ENCODE data around the gene RFC4.
"Not testable (repeated sequence)": the region's sequence is repeated elsewhere in the genome, so short reads cannot be mapped to it uniquely, and the experiment has no call there.

RFC4 gene, protein sequence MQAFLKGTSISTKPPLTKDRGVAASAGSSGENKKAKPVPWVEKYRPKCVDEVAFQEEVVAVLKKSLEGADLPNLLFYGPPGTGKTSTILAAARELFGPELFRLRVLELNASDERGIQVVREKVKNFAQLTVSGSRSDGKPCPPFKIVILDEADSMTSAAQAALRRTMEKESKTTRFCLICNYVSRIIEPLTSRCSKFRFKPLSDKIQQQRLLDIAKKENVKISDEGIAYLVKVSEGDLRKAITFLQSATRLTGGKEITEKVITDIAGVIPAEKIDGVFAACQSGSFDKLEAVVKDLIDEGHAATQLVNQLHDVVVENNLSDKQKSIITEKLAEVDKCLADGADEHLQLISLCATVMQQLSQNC

GRCh38 chr3:186806089-186807055, at the start of gene RFC4:
Gene RFC4, minus strand, starts transcription at chr3:186806482. Its CDS starts 1,769 bp downstream, at chr3:186804713.
- DNase-seq (ENCODE audit: low spot score), result peak; percentile 91

GRCh38 chr3:186854954-186855353, 48.7 kb upstream of the RFC4 start:
- DNase-seq (ENCODE audit: low spot score), result no peak

- DNase-seq (ENCODE audit: low spot score), result no peak
Measured at GRCh38 chr3:186854146-186854545, 47.9 kb upstream of the RFC4 start.

- no peak for DNase-seq (ENCODE audit: low spot score)
Measured at GRCh38 chr3:186852994-186853393, 46.7 kb upstream of the RFC4 start.

DNA sequence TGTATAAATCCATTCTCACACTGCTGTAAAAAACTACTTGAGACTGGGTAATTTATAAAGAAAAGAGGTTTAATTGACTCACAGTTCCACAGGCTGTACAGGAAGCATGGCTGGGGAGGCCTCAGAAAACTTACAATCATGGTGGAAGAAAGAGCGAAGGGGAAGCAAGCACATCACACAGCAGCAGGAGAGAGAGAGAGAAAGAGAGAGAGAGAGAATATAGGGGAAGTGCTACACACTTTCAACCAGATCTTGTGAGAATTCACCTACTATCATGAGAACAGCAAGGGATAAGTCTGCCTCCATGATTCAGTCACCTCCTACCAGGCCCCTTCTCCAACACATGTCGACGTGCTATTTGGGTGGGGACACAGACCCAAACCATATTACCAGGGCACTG, 45.6 kb upstream of the RFC4 start:
- not testable (repeated sequence) for DNase-seq (ENCODE audit: low spot score)

- DNase-seq (ENCODE audit: low spot score), result no peak
Measured at GRCh38 chr3:186849374-186849975, 43.2 kb upstream of the RFC4 start.

- no peak for DNase-seq (ENCODE audit: low spot score)
Measured at GRCh38 chr3:186847437-186847836, 41.2 kb upstream of the RFC4 start.

DNA sequence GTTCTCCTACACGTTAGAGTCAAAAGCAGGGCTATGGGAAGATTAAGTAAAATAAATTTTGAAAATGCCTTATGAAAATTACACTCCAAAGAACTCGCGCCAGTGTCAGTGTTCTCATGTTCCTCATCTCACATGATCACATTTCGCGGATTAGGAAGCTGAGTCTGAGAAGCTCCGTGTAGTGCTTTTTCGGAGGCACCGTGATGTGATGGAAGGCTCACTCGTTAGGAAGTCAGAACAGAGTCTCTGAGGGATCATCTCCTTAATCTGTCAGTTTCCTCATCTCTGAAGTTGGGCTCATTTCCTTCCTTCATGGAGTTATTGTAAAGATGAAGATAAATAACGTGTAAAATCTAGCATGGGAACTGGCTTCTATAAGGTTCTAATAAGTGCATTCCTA, 39.5 kb upstream of the RFC4 start:
- no peak for DNase-seq (ENCODE audit: low spot score)

DNA sequence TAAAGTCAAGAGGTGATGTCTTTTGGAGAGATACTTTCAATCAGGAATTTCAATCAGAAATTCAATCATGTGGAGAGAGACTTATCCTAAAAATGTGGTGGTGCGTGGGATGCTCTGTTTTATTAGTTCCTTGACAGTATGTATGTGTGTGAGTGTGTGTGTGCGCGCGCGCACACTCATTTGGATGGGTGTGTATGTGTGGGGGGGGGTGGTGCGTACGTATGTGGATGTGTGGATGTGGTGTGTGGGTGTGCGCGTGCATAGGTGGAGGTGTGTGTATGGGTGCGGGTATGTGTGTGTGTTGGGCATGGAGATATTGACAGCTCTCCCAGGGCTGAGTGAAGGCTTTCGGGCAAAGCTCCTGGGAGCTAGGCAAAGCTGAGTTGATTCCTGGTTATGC, 38.6 kb upstream of the RFC4 start:
- no peak for DNase-seq (ENCODE audit: low spot score)

DNA sequence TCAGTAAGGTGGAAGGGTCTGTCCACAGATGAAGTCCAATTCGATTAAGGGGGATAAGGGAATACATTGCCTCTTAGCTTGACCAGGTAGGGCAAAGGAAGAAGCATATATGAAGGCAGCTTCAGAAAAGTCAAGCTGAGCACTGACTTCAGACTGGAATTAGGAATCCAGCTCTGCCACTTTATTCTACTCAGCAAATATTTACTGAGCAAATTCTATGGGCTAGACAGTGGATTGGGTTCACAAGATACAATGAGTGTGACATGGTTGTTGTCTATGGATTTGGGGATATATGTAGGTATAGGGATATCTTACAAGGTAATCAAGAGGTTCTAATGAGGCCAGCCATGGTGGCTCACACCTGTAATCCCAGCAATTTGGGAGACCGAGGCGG, 36.8 kb upstream of the RFC4 start:
- no peak for DNase-seq (ENCODE audit: low spot score)

DNA sequence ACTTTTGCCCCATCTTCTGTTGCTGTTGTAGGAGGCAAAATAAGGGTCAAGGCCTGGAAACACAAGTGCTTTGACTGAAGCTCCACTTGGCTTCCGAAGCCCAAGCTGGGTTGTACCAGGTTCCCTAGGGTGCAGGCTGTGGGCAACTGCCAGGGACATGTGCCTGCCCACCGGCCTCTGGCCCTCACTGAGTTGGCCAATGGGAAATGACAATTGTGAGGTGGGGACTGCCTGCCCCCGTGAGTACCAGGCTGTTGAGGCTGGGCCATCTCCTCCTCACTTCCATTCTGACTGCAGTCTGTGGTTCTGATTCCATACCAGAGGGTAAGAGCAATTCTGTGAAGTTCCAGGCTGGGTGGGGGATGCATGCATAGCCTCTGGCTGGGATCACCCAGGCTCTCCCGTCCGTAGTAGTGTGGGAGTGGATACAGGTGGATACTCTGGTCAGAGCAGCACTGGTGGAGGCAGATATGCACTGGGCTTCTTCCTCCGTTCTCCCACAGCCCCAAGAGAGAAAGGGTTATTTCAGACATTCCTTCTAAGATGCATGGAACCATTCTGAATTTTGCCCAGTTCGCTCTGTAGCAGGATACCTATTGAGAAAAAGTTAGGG, 36.2 kb upstream of the RFC4 start, which contains the start of gene ADIPOQ:
TSS of gene ADIPOQ (plus strand) at position 285 of the 613 bp plus-strand sequence. CDS start 10,349 bp downstream, outside the sequence.
- no peak for DNase-seq (ENCODE audit: low spot score)

- DNase-seq (ENCODE audit: low spot score), result no peak
Measured at GRCh38 chr3:186841620-186842019, 35.3 kb upstream of the RFC4 start.

DNA sequence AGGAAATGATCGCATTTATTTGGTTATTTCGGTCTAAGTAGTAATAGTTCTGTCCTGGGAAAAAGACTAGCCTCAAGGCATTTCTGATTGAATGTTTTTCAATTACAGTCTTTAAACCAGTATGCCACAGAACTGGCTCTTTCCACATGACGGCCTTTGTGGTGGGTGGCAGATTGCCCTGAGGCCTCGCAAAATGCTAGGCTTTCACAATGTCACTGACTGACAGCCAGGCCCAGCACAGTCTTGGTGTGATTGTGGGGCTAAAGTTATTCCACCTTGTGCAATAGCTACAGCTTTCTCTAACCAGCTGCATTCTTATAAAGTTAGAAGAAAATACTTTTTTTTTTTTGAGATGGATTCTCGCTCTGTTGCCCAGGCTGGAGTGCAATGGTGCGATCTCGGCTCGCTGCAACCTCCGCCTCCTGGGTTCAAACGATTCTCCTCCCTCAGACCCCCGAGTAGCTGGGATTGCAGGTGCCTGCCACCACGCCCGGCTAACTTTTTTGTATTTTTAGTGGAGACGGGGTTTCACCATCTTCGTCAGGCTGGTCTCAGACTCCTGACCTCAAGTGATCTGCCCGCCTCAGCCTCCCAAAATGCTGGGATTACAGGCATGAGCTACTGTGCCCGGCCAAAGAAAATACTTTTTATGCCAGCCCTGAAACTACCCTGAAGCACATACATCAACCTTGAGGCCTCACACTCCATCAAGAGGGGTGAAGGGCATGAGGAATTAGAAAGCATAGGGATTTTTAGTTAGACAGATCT, 33.8 kb upstream of the RFC4 start:
- DNase-seq (ENCODE audit: low spot score), result no peak

DNA sequence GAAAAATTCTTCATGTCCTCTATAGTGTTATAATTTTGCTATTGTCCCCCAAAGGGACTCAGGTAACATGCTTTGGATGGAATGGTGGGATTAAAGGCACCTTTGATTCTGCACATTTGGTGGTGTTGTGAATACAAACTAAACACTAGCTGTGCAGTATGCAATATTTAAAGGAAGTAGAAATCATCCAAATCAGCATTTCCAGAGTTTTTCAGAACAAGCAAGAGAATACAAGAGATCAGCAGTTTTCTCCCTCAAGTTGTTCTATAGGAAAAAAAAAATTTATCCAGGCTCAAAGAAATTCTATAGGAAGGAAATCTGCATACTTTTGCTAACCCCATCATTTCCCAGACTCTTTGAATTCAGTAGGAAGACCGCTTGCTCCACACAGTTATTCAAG, 26.0 kb upstream of the RFC4 start:
- DNase-seq (ENCODE audit: low spot score), result no peak

DNA sequence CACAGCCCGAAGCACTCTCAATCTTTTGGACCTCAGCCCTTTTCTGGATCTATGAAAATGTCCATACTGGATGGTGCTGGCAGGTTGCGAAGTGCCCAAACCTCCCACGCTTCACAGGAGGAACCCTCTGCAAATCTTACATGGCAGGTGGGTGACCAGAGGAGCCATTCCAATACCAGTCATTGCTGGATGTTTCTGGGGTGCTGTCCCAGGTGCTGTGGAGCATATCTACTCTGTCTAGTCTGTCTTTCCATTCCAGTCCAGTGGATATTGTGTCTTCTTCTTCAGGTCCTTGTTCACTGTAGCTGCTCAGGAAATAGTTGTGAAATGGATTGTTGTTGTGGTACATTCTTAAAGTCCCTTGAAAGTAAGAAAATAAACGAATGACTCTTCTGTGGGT, 25.5 kb upstream of the RFC4 start:
- DNase-seq (ENCODE audit: low spot score), result no peak

DNA sequence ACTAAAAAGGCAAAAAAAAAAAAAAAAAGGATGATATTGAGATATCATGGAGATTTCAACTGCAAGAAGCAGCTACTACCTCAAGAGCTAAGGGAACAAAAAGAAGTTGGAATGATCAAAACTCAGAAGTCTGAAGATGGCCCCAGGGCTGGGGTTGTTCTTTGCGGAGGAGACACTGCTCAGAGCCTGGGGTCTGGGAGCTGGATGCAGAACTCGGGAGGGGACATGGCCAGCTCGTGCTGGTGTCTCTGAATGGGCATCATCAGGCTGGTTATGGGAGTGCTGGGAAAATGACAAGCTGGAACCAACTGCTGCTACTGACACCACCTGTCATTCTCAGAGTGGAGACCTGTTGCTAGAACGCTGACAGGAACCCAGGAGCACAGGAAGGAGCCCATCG, 22.1 kb upstream of the RFC4 start:
- DNase-seq (ENCODE audit: low spot score), result no peak

DNA sequence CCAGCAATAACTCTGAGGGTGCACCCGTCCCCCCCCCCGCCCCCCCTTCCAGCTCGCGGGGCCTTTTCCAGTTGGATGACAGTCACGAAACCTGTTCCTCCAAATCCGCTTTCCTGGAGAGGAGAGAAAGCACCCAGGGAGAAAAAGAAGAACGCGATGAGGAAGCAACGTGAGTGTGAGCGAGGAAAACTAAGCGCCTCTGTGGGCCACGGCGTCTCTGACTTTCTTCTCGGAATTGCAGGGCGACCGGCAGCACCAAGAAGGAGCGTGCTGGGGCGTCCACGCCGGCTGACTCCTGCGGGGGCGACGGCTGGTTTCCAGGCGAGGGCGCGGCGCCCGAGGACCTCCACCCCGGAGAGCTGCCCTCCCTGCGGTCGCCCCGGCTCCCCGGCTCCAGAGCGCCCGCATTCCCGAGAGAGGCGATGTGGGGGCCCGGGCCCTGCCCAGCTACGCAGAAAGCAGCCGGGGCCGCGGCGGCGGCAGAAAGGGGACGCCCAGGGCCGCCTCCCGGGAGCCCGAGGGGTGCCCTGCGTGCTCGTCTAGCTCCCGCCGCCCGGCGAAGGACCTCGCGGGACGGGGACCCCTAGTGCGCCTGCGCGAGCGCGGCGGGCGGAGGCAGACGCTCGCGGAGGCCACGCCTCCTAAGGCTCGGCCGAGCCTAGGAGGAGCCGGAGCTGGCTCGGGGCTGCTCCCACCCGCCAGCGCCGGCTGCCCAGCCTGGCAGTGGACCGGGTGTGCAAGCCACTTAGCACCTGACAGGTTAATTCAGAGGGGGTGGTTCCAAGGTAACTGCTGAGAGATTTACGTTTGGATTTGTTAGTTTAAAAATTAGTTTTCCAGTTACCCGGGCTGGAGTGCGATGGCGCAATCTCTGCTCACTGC, 20.9 kb upstream of the RFC4 start:
- peak; percentile 87 for DNase-seq (ENCODE audit: low spot score)

DNA sequence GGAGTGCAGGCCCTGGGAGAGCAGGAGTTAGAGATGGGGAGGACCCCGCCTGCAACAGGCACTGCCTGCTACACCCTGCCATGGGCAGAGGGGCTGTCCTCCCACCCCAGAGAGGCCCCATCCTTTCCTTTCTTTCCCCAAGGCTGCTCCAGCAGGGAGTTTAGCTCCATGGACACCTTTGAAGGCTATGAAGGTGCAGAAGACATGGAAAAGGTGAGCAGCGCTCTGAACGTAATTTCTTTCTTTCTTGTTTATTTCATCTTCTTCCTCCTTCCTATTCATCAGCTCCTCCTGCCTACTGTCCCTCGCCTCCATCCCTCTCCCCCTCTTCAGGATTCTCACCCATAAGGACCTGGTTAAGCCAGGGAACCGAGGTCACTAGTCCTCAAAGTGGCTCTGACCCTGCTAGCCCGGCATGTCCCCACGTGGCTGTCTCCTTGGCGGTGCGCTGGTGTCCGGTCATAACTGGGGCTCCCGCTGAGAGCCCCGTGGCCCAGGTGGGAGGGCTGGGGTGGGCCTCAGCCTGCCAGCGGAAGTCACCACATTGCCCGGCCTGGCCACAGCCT, 20.2 kb upstream of the RFC4 start:
- DNase-seq (ENCODE audit: low spot score), result no peak

DNA sequence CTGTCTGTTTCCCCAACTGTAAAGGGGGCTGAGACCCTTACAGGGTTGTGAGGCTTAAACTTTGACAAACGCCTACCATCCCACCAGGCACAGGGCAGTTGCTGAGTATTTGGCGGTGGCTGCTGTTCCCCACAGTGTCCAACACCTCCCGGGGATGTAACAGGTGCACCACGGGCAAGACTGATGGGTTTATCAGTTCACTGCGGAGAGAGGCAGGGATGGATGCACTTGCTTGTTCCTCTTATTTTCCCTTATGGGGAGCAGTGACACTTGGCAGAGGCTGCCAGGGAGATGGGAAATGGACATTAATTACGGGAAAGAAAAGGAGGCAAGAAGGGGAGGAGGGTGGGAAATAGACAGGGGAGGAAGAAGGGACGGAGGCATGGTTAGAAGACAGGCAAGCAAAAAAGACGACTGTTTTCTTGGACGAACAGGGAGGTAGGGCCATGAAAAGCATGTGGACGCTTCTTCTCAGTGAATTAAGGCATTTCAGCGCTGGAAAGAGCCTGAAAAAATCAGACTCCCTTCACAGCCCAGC, 19.7 kb upstream of the RFC4 start:
- DNase-seq (ENCODE audit: low spot score), result no peak
